ENCODE results near the gene NCKAP5. TPM values are rescaled to one million over a fixed set of nuclear protein-coding genes. Genes with fewer than 3 reads are reported as not detected.

NCKAP5 gene
- total and polyA plus RNA-seq, 9 donors: 0.80 to 2.7 (median 2.2) TPM

DNA sequence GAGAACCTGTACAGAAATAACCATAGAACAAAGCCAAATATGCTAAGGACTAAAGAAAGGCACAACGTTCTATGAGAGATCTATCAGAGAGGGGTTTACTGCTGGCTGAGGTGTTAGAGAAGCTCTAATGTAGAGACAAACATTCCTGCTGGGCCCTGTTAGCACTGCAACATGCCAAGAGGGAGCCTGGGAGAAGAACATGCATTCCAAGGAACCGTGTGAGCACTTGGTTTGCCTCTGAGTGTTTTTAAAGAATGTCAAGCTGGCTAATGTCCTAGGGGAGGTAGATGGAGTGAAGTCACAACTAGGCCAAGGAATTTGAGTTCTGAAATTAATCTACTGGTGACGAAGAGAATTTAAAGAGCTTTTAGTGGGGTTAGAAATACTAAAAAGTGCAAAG, 514.0 kb downstream of the NCKAP5 start:
- WGBS, 3 donors: 22 to 33% (median 33%) methylated on average over 3 of the region's 3 CpGs
- TF ChIP-seq POLR2A (IDR thresholded peaks at IDR 0.05) (no peak), EP300 (IDR thresholded peaks at IDR 0.05) (no peak)
- TF ChIP-seq, protein P1, sequence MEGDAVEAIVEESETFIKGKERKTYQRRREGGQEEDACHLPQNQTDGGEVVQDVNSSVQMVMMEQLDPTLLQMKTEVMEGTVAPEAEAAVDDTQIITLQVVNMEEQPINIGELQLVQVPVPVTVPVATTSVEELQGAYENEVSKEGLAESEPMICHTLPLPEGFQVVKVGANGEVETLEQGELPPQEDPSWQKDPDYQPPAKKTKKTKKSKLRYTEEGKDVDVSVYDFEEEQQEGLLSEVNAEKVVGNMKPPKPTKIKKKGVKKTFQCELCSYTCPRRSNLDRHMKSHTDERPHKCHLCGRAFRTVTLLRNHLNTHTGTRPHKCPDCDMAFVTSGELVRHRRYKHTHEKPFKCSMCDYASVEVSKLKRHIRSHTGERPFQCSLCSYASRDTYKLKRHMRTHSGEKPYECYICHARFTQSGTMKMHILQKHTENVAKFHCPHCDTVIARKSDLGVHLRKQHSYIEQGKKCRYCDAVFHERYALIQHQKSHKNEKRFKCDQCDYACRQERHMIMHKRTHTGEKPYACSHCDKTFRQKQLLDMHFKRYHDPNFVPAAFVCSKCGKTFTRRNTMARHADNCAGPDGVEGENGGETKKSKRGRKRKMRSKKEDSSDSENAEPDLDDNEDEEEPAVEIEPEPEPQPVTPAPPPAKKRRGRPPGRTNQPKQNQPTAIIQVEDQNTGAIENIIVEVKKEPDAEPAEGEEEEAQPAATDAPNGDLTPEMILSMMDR (IDR thresholded peaks at IDR 0.05): no peak
- intact Hi-C loops (cut with DNase I): no loop called here
- Histone ChIP-seq H3K27ac (no peak overlapping the region), H3K36me3 (no peaks in the 10 kb centered on the region), H3K9me3 (no peaks in the 10 kb centered on the region), H3K4me1 (ENCODE audit: insufficient read depth) (no peaks in the 10 kb centered on the region), H3K27me3 (no peaks in the 10 kb centered on the region), H3K4me3 (no peak overlapping the region)
- no peak for DNase-seq

DNA sequence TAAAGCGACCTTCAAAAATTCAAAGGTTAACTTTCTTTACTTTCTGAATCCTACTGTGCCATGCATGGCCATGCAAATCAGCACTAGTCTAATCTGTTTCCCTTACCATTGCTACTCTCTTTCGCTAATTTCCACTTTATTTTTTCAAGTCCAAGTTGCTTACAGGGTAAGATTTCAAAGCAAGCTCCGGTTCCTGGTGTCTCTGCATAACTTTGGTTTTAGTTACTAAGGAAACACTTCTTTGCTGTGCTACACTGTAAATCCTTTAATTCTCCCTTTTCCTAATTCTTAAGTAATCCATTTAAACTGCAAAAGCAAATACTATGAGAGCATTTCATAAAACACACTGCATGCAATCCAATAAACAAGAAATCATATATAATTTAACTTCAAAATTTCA, 514.7 kb downstream of the NCKAP5 start:
- H3K9me3 ChIP-seq: no peaks in the 10 kb centered on the region
- 53 to 69% (median 60%) methylated on average over 3 of the region's 3 CpGs for WGBS, 3 donors

DNA sequence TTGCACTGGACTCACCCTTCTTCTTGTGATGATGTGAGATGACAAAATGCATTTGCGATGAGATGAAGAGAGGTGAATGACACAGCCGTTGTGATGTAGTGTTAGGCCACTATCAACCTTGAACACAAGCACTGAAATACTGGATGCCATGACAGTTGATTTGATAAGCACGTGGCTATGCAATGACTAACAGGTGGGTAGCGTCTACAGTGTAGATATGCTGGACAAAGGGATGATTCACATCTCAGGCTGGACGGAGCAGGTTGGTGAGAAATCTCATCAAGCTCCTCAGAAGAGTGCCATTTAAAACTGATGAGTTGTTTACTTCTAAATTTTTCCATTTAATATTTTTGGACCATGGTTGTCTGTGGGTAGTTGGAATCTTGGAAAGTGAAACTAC, 522.5 kb downstream of the NCKAP5 start:
- intact Hi-C loops (cut with DNase I): no loop called here
- H3K9me3 ChIP-seq: no peaks in the 10 kb centered on the region
- no peaks in the 10 kb centered on the region for H3K27me3 ChIP-seq
- no peak overlapping the region for H3K27ac ChIP-seq
- WGBS, 3 donors: 63 to 65% (median 65%) methylated on average over 5 of the region's 5 CpGs
- TF ChIP-seq POLR2A (IDR thresholded peaks at IDR 0.05) (no peak), EP300 (IDR thresholded peaks at IDR 0.05) (no peak)
- TF ChIP-seq, protein P1 (IDR thresholded peaks at IDR 0.05): no peak
- no peaks in the 10 kb centered on the region for H3K4me1 ChIP-seq (ENCODE audit: insufficient read depth)
- H3K4me3 ChIP-seq: no peak overlapping the region
- H3K36me3 ChIP-seq: no peaks in the 10 kb centered on the region
- no peak for DNase-seq

More for the DNA sequence above, 514.7 kb downstream of the NCKAP5 start:
- Histone ChIP-seq H3K36me3 (no peaks in the 10 kb centered on the region), H3K4me3 (no peak overlapping the region), H3K27ac (no peak overlapping the region), H3K27me3 (no peaks in the 10 kb centered on the region), H3K4me1 (ENCODE audit: insufficient read depth) (no peaks in the 10 kb centered on the region)
- TF ChIP-seq, protein P1 (IDR thresholded peaks at IDR 0.05): no peak
- TF ChIP-seq POLR2A (IDR thresholded peaks at IDR 0.05): no peak
- TF ChIP-seq EP300 (IDR thresholded peaks at IDR 0.05): no peak
- no peak for DNase-seq
- intact Hi-C loops (cut with DNase I): no loop called here

DNA sequence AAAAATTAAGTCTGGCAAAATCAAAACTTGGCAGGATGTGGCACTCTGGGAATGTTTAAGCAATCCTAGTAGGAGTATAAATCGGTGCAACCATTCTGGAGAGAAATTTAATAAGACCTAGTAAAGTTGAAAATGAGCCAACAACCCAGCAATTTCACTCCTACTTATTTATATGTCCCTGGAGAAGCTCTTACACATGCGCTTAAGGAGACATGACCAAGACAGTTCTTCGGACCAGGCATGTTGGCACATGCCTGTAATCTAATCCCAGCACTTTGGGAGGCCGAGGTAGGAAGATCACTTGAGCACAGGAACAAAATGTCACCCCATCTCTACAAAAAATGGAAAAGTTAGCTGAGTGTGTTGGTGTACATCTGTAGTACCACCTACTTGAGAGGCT, 523.7 kb downstream of the NCKAP5 start:
- Histone ChIP-seq H3K9me3 (no peaks in the 10 kb centered on the region), H3K27ac (no peak overlapping the region), H3K4me1 (ENCODE audit: insufficient read depth) (no peaks in the 10 kb centered on the region), H3K4me3 (no peak overlapping the region), H3K36me3 (no peaks in the 10 kb centered on the region), H3K27me3 (no peaks in the 10 kb centered on the region)
- 83 to 89% (median 86%) methylated on average over 4 of the region's 4 CpGs for WGBS, 3 donors
- intact Hi-C loops (cut with DNase I): no loop called here
- TF ChIP-seq EP300 (IDR thresholded peaks at IDR 0.05): no peak
- TF ChIP-seq POLR2A (IDR thresholded peaks at IDR 0.05): no peak
- TF ChIP-seq, protein P1 (IDR thresholded peaks at IDR 0.05): no peak
- DNase-seq: no peak

Data from ovary (tissue), 9 donors.